GM12878 (cell line): Measurements from ENCODE around the gene CLBA1. TPM values are rescaled to one million over a fixed set of nuclear protein-coding genes. Genes with fewer than 3 reads are reported as not detected.
A peak's percentile ranks its signal among the peaks of the same experiment; 100 is the strongest.

Experiments
- EGR1 ChIP-seq, 2 experiments: IDR thresholded peaks; 1 replicate in 1 of 2; 2 replicates in 1 of 2; pipeline ENCODE4 v1.6.1; 2011 to 2012; ENCODE audit warnings: low read depth in 2 of 2, low read length in 2 of 2, borderline replicate concordance in 1 of 2, mild to moderate bottlenecking in 1 of 2, moderate library complexity in 1 of 2
- EP300 ChIP-seq, 2 experiments: fragments of 150-350 bp in 1 of 2; IDR thresholded peaks; 2 replicates each; pipeline ENCODE4 v1.6.1; 2011 to 2012; ENCODE audit warnings: low read depth in 2 of 2, low read length in 2 of 2, borderline replicate concordance in 1 of 2, improper control_type of control experiment in 1 of 2, inconsistent platforms in 1 of 2; ENCODE audit not compliant: control insufficient read depth in 1 of 2
- IKZF1 ChIP-seq: fragments of 450-650 bp; conservative IDR thresholded peaks from 2 replicates; pipeline ENCODE4 v1.6.1; 2017; ENCODE audit warnings: antibody characterized with exemption, mild to moderate bottlenecking
- NBN ChIP-seq: fragments of 450-650 bp; IDR thresholded peaks from 2 replicates; pipeline ENCODE4 v1.6.1; 2016
- NFIC ChIP-seq: IDR thresholded peaks from 2 replicates; pipeline ENCODE4 v1.6.1; 2012; ENCODE audit warnings: low read depth, mild to moderate bottlenecking, inconsistent platforms, low read length, moderate library complexity
- NR2C2 ChIP-seq: IDR thresholded peaks from 2 replicates; pipeline ENCODE4 v1.6.1; 2011; ENCODE audit warnings: borderline replicate concordance, low read depth; ENCODE audit not compliant: control insufficient read depth, insufficient read length
- NRF1 ChIP-seq: conservative IDR thresholded peaks from 2 replicates; pipeline ENCODE4 v1.6.1; 2011; ENCODE audit warnings: mild to moderate bottlenecking, low read depth, low read length, improper control_type of control experiment
- ZBED1 ChIP-seq: IDR thresholded peaks from 2 replicates; pipeline ENCODE4 v1.6.1; 2016; ENCODE audit warnings: borderline replicate concordance
- polyA plus RNA-seq, 11 experiments: library from polyadenylated mRNA; depleted of rRNA in 4 of 11; unstranded in 6 of 11; stranded (reverse) in 5 of 11; fragments of >200 nt; fragmentation: Nextera tagmentation in 4 of 11; fragmentation: Illumina TruSeq in 1 of 11; extraction: Ambion mirVana in 4 of 11; extraction: Trizol in 1 of 11; gene quantifications; 1 replicate in 1 of 11; 2 replicates in 10 of 11; pipeline versions ENCODE4 v1.2.1 to v1.2.3, GENCODE V29; 2011 to 2016; ENCODE audit warnings: inconsistent platforms in 2 of 11, missing spikeins in 2 of 11, low read depth in 1 of 11
- total RNA-seq, 4 experiments: library from RNA; depleted of rRNA in 3 of 4; stranded (reverse); fragments of >200 nt in 3 of 4; fragmentation: Illumina TruSeq in 1 of 4; extraction: Trizol in 1 of 4; gene quantifications; 2 replicates each; pipeline versions ENCODE4 v1.2.1 to v1.2.3, GENCODE V29; 2013 to 2021
- TF ChIP-seq, protein P1 (sequence below): fragments of 450-650 bp; IDR thresholded peaks from 2 replicates; pipeline ENCODE4 v1.6.1; 2017; ENCODE audit warnings: mild to moderate bottlenecking, moderate library complexity
- TF ChIP-seq, protein P2 (sequence below): IDR thresholded peaks from 2 replicates; pipeline ENCODE4 v1.6.1; 2012; ENCODE audit warnings: improper control_type of control experiment, low read depth, low read length; ENCODE audit not compliant: insufficient replicate concordance
- TF ChIP-seq, protein P3 (sequence below): IDR thresholded peaks from 2 replicates; pipeline ENCODE4 v1.6.1; 2012; ENCODE audit warnings: low read length, inconsistent platforms
- TF ChIP-seq, protein P4 (sequence below): fragments of 150-350 bp; IDR thresholded peaks from 2 replicates; pipeline ENCODE4 v1.6.1; 2016; ENCODE audit warnings: low read depth, low read length

The CLBA1 gene
- total and polyA plus RNA-seq, 10 of the 15 experiments (the other 5 are each of a cell fraction or from before 2014, with no cell fraction given), result 0.07 to 1.1 (median 0.62) TPM; not detected in 1

DNA sequence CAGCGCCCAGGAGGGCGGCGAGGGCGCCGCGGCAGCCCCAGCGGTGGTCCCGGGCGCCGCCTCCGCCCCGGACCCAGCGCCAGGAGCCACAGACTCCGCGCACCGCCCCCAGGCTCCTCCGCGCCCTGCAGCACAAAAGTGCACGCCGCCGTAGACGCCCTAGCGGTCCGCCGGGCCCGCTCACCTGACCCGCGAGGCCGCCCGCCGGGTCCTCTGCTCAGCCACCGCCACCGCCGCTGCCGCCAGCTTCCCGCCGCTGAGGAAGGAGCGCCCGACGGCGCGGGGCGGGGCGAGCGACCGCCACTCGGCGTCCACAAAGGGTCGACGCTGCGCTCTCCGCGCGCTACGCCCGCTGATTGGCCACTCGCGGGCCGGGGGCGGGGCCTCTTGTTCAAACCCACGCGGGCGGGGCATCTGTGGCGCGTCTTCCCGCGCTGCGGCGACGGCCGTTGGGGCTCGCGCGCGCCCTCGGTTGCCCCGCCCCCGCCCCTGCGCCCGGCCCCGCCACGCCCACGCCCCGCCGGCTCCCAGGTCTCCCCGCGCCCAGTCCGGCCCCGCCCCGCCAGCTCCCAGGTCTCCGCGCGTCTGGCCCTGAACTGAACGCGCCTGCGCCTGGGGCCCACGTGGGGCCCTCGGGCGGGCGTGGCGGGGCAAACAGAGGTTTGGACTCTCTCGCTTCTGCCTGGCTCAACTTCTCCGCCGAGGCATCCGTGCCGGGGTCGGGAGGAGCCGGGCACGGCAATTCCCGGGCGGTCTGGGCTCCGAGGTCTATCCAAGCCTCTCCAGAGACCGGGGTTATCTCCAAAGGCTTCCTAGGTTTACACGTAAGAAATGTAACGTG is 35.4 kb downstream of the CLBA1 start, which contains the start of gene CDCA4 (continued):
- TF ChIP-seq, protein P1, sequence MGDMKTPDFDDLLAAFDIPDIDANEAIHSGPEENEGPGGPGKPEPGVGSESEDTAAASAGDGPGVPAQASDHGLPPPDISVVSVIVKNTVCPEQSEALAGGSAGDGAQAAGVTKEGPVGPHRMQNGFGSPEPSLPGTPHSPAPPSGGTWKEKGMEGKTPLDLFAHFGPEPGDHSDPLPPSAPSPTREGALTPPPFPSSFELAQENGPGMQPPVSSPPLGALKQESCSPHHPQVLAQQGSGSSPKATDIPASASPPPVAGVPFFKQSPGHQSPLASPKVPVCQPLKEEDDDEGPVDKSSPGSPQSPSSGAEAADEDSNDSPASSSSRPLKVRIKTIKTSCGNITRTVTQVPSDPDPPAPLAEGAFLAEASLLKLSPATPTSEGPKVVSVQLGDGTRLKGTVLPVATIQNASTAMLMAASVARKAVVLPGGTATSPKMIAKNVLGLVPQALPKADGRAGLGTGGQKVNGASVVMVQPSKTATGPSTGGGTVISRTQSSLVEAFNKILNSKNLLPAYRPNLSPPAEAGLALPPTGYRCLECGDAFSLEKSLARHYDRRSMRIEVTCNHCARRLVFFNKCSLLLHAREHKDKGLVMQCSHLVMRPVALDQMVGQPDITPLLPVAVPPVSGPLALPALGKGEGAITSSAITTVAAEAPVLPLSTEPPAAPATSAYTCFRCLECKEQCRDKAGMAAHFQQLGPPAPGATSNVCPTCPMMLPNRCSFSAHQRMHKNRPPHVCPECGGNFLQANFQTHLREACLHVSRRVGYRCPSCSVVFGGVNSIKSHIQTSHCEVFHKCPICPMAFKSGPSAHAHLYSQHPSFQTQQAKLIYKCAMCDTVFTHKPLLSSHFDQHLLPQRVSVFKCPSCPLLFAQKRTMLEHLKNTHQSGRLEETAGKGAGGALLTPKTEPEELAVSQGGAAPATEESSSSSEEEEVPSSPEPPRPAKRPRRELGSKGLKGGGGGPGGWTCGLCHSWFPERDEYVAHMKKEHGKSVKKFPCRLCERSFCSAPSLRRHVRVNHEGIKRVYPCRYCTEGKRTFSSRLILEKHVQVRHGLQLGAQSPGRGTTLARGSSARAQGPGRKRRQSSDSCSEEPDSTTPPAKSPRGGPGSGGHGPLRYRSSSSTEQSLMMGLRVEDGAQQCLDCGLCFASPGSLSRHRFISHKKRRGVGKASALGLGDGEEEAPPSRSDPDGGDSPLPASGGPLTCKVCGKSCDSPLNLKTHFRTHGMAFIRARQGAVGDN, result peak; percentile 86
- TF ChIP-seq IKZF1 (peak; percentile 92), EP300 (IDR thresholded peaks at IDR 0.05; ENCODE audit: borderline replicate concordance in 1 of 2, control insufficient read depth in 1 of 2, low read depth in 2 of 2, low read length in 2 of 2) (no peak), NFIC (no peak), EGR1 (IDR thresholded peaks at IDR 0.05; ENCODE audit: borderline replicate concordance in 1 of 2, low read depth in 2 of 2, low read length in 2 of 2) (peak; percentile 40 to 93), NRF1 (peak; percentile 62), ZBED1 (no peak), NBN (0 out of 2 replicates have a peak, but pooled peaks have one; percentile 57), NR2C2 (no peak)
- TF ChIP-seq, protein P2, sequence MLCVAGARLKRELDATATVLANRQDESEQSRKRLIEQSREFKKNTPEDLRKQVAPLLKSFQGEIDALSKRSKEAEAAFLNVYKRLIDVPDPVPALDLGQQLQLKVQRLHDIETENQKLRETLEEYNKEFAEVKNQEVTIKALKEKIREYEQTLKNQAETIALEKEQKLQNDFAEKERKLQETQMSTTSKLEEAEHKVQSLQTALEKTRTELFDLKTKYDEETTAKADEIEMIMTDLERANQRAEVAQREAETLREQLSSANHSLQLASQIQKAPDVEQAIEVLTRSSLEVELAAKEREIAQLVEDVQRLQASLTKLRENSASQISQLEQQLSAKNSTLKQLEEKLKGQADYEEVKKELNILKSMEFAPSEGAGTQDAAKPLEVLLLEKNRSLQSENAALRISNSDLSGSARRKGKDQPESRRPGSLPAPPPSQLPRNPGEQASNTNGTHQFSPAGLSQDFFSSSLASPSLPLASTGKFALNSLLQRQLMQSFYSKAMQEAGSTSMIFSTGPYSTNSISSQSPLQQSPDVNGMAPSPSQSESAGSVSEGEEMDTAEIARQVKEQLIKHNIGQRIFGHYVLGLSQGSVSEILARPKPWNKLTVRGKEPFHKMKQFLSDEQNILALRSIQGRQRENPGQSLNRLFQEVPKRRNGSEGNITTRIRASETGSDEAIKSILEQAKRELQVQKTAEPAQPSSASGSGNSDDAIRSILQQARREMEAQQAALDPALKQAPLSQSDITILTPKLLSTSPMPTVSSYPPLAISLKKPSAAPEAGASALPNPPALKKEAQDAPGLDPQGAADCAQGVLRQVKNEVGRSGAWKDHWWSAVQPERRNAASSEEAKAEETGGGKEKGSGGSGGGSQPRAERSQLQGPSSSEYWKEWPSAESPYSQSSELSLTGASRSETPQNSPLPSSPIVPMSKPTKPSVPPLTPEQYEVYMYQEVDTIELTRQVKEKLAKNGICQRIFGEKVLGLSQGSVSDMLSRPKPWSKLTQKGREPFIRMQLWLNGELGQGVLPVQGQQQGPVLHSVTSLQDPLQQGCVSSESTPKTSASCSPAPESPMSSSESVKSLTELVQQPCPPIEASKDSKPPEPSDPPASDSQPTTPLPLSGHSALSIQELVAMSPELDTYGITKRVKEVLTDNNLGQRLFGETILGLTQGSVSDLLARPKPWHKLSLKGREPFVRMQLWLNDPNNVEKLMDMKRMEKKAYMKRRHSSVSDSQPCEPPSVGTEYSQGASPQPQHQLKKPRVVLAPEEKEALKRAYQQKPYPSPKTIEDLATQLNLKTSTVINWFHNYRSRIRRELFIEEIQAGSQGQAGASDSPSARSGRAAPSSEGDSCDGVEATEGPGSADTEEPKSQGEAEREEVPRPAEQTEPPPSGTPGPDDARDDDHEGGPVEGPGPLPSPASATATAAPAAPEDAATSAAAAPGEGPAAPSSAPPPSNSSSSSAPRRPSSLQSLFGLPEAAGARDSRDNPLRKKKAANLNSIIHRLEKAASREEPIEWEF, result no peak
- TF ChIP-seq, protein P3, sequence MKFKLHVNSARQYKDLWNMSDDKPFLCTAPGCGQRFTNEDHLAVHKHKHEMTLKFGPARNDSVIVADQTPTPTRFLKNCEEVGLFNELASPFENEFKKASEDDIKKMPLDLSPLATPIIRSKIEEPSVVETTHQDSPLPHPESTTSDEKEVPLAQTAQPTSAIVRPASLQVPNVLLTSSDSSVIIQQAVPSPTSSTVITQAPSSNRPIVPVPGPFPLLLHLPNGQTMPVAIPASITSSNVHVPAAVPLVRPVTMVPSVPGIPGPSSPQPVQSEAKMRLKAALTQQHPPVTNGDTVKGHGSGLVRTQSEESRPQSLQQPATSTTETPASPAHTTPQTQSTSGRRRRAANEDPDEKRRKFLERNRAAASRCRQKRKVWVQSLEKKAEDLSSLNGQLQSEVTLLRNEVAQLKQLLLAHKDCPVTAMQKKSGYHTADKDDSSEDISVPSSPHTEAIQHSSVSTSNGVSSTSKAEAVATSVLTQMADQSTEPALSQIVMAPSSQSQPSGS, result no peak
- TF ChIP-seq, protein P4, sequence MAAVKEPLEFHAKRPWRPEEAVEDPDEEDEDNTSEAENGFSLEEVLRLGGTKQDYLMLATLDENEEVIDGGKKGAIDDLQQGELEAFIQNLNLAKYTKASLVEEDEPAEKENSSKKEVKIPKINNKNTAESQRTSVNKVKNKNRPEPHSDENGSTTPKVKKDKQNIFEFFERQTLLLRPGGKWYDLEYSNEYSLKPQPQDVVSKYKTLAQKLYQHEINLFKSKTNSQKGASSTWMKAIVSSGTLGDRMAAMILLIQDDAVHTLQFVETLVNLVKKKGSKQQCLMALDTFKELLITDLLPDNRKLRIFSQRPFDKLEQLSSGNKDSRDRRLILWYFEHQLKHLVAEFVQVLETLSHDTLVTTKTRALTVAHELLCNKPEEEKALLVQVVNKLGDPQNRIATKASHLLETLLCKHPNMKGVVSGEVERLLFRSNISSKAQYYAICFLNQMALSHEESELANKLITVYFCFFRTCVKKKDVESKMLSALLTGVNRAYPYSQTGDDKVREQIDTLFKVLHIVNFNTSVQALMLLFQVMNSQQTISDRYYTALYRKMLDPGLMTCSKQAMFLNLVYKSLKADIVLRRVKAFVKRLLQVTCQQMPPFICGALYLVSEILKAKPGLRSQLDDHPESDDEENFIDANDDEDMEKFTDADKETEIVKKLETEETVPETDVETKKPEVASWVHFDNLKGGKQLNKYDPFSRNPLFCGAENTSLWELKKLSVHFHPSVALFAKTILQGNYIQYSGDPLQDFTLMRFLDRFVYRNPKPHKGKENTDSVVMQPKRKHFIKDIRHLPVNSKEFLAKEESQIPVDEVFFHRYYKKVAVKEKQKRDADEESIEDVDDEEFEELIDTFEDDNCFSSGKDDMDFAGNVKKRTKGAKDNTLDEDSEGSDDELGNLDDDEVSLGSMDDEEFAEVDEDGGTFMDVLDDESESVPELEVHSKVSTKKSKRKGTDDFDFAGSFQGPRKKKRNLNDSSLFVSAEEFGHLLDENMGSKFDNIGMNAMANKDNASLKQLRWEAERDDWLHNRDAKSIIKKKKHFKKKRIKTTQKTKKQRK, result no peak
